ENCODE measurements around the gene OR2L8.

OR2L8 gene

DNA sequence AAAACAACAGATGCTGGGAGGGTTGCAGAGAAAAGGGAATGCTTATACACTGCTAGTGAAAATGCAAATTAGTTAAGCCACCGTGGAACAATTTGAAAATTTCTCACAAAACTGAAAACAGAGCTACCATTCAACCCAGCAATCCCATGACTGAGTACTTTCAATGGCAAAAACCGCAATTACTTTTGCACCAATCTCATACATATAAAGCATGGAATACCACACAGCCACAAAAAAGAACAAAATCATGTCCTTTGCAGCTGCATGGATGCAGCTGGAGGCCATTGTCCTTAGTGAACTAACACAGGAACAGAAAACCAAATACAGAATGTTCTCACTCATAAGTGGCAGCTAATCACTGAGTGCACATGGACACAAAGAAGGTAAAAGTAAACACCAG is 34.9 kb upstream of the OR2L8 start:
- WGBS (ENCODE audit: insufficient coverage): 94% methylated on average over 2 of the region's 2 CpGs

DNA sequence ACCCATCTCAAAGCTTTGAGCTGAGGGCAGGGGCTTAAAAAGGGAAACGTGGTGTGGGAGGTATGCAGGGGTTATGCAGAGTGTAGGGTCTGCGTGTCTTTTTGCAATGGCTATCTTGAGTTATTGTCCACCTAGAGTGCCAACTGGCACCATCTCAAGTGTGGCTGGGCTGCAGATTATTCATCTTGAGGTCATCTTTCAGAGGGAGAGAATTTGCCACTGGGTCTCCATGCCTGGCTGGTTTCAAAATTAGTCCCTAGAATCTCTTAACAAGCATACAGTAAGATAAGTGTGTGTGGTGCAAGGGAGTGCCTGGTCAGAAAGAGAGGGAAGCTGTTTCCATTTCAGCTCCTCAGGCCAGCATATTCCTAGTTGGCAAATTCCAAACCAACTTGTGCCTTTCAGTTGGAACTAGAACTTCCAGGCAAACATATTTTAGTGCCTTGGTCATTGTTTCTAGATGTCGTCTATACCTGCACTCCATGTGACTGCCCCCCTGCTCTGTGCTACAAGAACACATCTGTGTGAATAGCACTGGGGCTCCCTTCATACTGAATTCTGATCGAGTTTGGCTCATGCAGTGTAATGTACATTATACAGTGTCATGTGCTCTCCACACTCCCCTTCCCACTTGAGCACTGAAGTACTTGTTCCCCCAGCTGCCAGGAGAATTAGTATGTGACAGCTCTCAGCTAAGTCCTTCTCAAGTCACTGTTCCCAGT is 33.6 kb upstream of the OR2L8 start:
- Histone ChIP-seq H3K9me3 (ENCODE audit: control extremely low read depth in 1 of 5, control insufficient read depth in 4 of 5, insufficient read depth in 2 of 5, low read depth in 1 of 5, low read length in 4 of 5) (peaks cover 0 to 4% (median 0%) of the 10 kb centered on the region in 5 experiments), H3K4me1 (ENCODE audit: control extremely low read depth in 1 of 4, control insufficient read depth in 4 of 4, insufficient read depth in 4 of 4, low read length in 3 of 4) (peaks cover 0 to 24% (median 8%) of the 10 kb centered on the region in 4 experiments), H3K27me3 (replicated peaks in 2 of 5; ENCODE audit: control insufficient read depth in 4 of 5, insufficient read depth in 5 of 5, low read length in 4 of 5) (no peaks in the 10 kb centered on the region), H3K36me3 (ENCODE audit: control insufficient read depth in 4 of 4, insufficient read depth in 4 of 4, low read length in 3 of 4) (no peaks in the 10 kb centered on the region), H3K27ac (ENCODE audit: insufficient read depth in 1 of 2, low read depth in 1 of 2, low read length in 2 of 2, poor library complexity in 1 of 2, severe bottlenecking in 2 of 2) (no peak overlapping the region), H3K4me3 (ENCODE audit: control insufficient read depth in 1 of 7, extremely low read depth in 1 of 7, insufficient read depth in 4 of 7, low read depth in 2 of 7, low read length in 6 of 7) (peak overlapping the region in 2 of 7 experiments; percentile 5 to 8)
- DNase-seq: peak in 2 of 3 donors; percentile 28 to 38
- ChIA-PET POLR2A (no interaction called here), CTCF (interaction anchor here (1.4 to 3.6 kb wide), 5 partner anchors 8 to 233 kb away, joined by 3 to 13 read pairs (median 6); no protein-coding TSS in a partner anchor)
- WGBS (ENCODE audit: insufficient coverage): 46% methylated on average over 2 of the region's 4 CpGs

More for the DNA sequence above, 34.9 kb upstream of the OR2L8 start:
- Histone ChIP-seq H3K27me3 (replicated peaks in 2 of 5; ENCODE audit: control insufficient read depth in 4 of 5, insufficient read depth in 5 of 5, low read length in 4 of 5) (no peaks in the 10 kb centered on the region), H3K4me3 (ENCODE audit: control insufficient read depth in 1 of 7, extremely low read depth in 1 of 7, insufficient read depth in 4 of 7, low read depth in 2 of 7, low read length in 6 of 7) (no peak overlapping the region), H3K9me3 (ENCODE audit: control extremely low read depth in 1 of 5, control insufficient read depth in 4 of 5, insufficient read depth in 2 of 5, low read depth in 1 of 5, low read length in 4 of 5) (peaks cover 0 to 4% (median 0%) of the 10 kb centered on the region in 5 experiments), H3K36me3 (ENCODE audit: control insufficient read depth in 4 of 4, insufficient read depth in 4 of 4, low read length in 3 of 4) (no peaks in the 10 kb centered on the region), H3K4me1 (ENCODE audit: control extremely low read depth in 1 of 4, control insufficient read depth in 4 of 4, insufficient read depth in 4 of 4, low read length in 3 of 4) (peaks cover 0 to 28% (median 9%) of the 10 kb centered on the region in 4 experiments), H3K27ac (ENCODE audit: insufficient read depth in 1 of 2, low read depth in 1 of 2, low read length in 2 of 2, poor library complexity in 1 of 2, severe bottlenecking in 2 of 2) (no peak overlapping the region)
- CTCF ChIA-PET: interaction anchor here (0.7 to 1.9 kb wide), 9 partner anchors 11 to 540 kb away, joined by 3 to 7 read pairs (median 3); no protein-coding TSS in a partner anchor
- no peak for DNase-seq
- POLR2A ChIA-PET: interaction anchor here (0.6 kb wide), 1 partner anchor 422 kb away, joined by 3 read pairs; no protein-coding TSS in a partner anchor

DNA sequence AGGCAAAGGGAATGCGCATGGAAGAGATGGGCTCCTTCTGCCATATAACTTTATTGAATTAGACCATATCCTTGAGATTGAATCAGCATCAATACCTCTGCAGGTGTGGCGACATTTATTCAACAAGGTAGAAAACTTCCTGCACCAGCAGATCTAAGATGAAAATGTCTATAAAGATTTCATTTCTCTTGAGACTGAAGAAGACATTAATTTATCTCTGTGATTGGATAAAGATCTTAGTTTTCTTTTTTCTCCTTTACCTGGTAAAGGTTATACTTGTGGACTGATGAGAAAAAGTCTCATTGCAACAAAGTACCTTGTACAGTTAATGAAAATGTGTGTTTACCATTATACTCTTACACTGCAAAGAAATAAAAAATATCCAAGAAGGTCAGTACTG is 28.7 kb upstream of the OR2L8 start, which contains the start of gene OR2T8:
OR2T8 (plus strand) TSS at position 301 of the 400 bp plus-strand sequence. CDS start 766 bp downstream, outside the sequence.
- no peak within 1 kb of the TSS for H3K27ac ChIP-seq (ENCODE audit: insufficient read depth in 1 of 2, low read depth in 1 of 2, low read length in 2 of 2, poor library complexity in 1 of 2, severe bottlenecking in 2 of 2)
- ChIA-PET POLR2A (no interaction called here), CTCF (no interaction called here)
- no peak within 1 kb of the TSS for H3K4me3 ChIP-seq (ENCODE audit: control insufficient read depth in 1 of 7, extremely low read depth in 1 of 7, insufficient read depth in 4 of 7, low read depth in 2 of 7, low read length in 6 of 7)
- no peaks in the 10 kb centered on the region for H3K9me3 ChIP-seq (ENCODE audit: control extremely low read depth in 1 of 5, control insufficient read depth in 4 of 5, insufficient read depth in 2 of 5, low read depth in 1 of 5, low read length in 4 of 5)
- DNase-seq: no peak
- H3K36me3 ChIP-seq (ENCODE audit: control insufficient read depth in 4 of 4, insufficient read depth in 4 of 4, low read length in 3 of 4): peaks cover 0 to 2% (median 0%) of the 10 kb centered on the region in 4 experiments
- H3K4me1 ChIP-seq (ENCODE audit: control extremely low read depth in 1 of 4, control insufficient read depth in 4 of 4, insufficient read depth in 4 of 4, low read length in 3 of 4): peaks cover 0 to 13% (median 6%) of the 10 kb centered on the region in 4 experiments
- no peaks in the 10 kb centered on the region for H3K27me3 ChIP-seq (replicated peaks in 2 of 5; ENCODE audit: control insufficient read depth in 4 of 5, insufficient read depth in 5 of 5, low read length in 4 of 5)
- WGBS (ENCODE audit: insufficient coverage): no CpG with 5 or more reads among the region's 2 CpGs

DNA sequence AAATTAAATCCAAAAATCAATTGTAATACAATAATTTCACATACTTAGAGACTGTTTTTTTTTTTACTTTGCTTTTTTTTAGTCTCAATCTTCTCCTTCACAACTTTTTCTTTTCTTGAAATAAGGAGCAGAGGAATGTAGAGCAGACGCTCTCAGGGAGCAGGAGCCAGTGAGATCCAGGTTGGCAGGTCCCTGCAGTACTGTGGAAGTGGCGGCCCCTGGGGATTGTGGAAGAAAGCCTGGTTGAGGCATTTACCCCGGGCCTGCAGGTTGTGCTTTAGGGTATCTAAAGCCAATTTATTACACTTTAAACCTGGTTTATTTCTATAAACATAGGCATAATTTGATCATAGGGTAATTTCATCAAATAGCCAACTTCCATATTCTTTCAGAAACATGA is 24.7 kb upstream of the OR2L8 start:
- ChIA-PET CTCF (interaction anchor here (0.9 kb wide), 1 partner anchor 13 kb away, joined by 4 read pairs; no protein-coding TSS in a partner anchor), POLR2A (no interaction called here)
- DNase-seq: no peak

DNA sequence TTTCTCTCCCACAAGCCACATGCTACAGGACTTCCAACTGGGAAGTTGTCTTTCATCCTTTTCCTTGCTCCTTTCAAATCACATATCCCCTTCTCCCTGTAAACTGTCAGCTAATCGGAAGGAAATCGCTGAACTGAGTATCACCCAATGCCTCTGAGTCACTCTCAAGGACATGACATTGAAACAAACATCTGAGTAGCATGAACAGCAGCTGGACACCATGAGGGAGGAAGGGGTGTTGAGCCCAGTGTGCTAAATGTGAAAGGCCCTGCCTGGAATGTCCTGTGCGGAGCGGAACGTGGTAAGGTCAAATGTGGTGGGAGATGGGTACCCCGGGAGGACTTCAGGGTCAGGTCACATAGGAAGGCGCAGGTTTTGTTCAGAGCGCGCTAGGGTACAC is 23.8 kb upstream of the OR2L8 start, which contains the start of gene OR2AJ1:
OR2AJ1 (plus strand) TSS at position 22 of the 400 bp plus-strand sequence. CDS start 8,880 bp downstream, outside the sequence.
- no peak within 1 kb of the TSS for H3K27ac ChIP-seq (ENCODE audit: insufficient read depth in 1 of 2, low read depth in 1 of 2, low read length in 2 of 2, poor library complexity in 1 of 2, severe bottlenecking in 2 of 2)
- DNase-seq: no peak
- POLR2A ChIA-PET: no interaction called here
- H3K4me1 ChIP-seq (ENCODE audit: control extremely low read depth in 1 of 4, control insufficient read depth in 4 of 4, insufficient read depth in 4 of 4, low read length in 3 of 4): no peaks in the 10 kb centered on the region
- CTCF ChIA-PET: interaction anchor here (0.9 kb wide), 1 partner anchor 12 kb away, joined by 4 read pairs; no protein-coding TSS in a partner anchor
- H3K27me3 ChIP-seq (replicated peaks in 2 of 5; ENCODE audit: control insufficient read depth in 4 of 5, insufficient read depth in 5 of 5, low read length in 4 of 5): no peaks in the 10 kb centered on the region
- H3K9me3 ChIP-seq (ENCODE audit: control extremely low read depth in 1 of 5, control insufficient read depth in 4 of 5, insufficient read depth in 2 of 5, low read depth in 1 of 5, low read length in 4 of 5): no peaks in the 10 kb centered on the region
- H3K4me3 ChIP-seq (ENCODE audit: control insufficient read depth in 1 of 7, extremely low read depth in 1 of 7, insufficient read depth in 4 of 7, low read depth in 2 of 7, low read length in 6 of 7): no peak within 1 kb of the TSS
- 100% methylated on average over 9 of the region's 9 CpGs for WGBS (ENCODE audit: insufficient coverage)
- H3K36me3 ChIP-seq (ENCODE audit: control insufficient read depth in 4 of 4, insufficient read depth in 4 of 4, low read length in 3 of 4): peaks cover 0 to 2% (median 0%) of the 10 kb centered on the region in 4 experiments

More for the DNA sequence above, 24.7 kb upstream of the OR2L8 start:
- Histone ChIP-seq H3K4me3 (ENCODE audit: control insufficient read depth in 1 of 7, extremely low read depth in 1 of 7, insufficient read depth in 4 of 7, low read depth in 2 of 7, low read length in 6 of 7) (no peak overlapping the region), H3K36me3 (ENCODE audit: control insufficient read depth in 4 of 4, insufficient read depth in 4 of 4, low read length in 3 of 4) (peaks cover 0 to 2% (median 0%) of the 10 kb centered on the region in 4 experiments), H3K9me3 (ENCODE audit: control extremely low read depth in 1 of 5, control insufficient read depth in 4 of 5, insufficient read depth in 2 of 5, low read depth in 1 of 5, low read length in 4 of 5) (no peaks in the 10 kb centered on the region), H3K27ac (ENCODE audit: insufficient read depth in 1 of 2, low read depth in 1 of 2, low read length in 2 of 2, poor library complexity in 1 of 2, severe bottlenecking in 2 of 2) (no peak overlapping the region), H3K27me3 (replicated peaks in 2 of 5; ENCODE audit: control insufficient read depth in 4 of 5, insufficient read depth in 5 of 5, low read length in 4 of 5) (no peaks in the 10 kb centered on the region), H3K4me1 (ENCODE audit: control extremely low read depth in 1 of 4, control insufficient read depth in 4 of 4, insufficient read depth in 4 of 4, low read length in 3 of 4) (no peaks in the 10 kb centered on the region)
- 100% methylated on average over 1 of the region's 3 CpGs for WGBS (ENCODE audit: insufficient coverage)

DNA sequence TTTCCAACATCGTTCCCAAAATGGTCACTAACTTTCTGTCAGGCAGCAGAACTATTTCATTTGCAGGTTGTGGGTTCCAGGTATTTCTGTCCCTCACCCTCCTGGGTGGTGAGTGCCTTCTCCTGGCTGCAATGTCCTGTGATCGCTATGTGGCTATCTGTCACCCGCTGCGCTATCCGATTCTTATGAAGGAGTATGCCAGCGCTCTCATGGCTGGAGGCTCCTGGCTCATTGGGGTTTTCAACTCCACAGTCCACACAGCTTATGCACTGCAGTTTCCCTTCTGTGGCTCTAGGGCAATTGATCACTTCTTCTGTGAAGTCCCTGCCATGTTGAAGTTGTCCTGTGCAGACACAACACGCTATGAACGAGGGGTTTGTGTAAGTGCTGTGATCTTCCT is 14.7 kb upstream of the OR2L8 start:
- Histone ChIP-seq H3K9me3 (ENCODE audit: control extremely low read depth in 1 of 5, control insufficient read depth in 4 of 5, insufficient read depth in 2 of 5, low read depth in 1 of 5, low read length in 4 of 5) (peaks cover 0 to 3% (median 0%) of the 10 kb centered on the region in 5 experiments), H3K36me3 (ENCODE audit: control insufficient read depth in 4 of 4, insufficient read depth in 4 of 4, low read length in 3 of 4) (no peaks in the 10 kb centered on the region), H3K4me3 (ENCODE audit: control insufficient read depth in 1 of 7, extremely low read depth in 1 of 7, insufficient read depth in 4 of 7, low read depth in 2 of 7, low read length in 6 of 7) (no peak overlapping the region), H3K27me3 (replicated peaks in 2 of 5; ENCODE audit: control insufficient read depth in 4 of 5, insufficient read depth in 5 of 5, low read length in 4 of 5) (no peaks in the 10 kb centered on the region), H3K27ac (ENCODE audit: insufficient read depth in 1 of 2, low read depth in 1 of 2, low read length in 2 of 2, poor library complexity in 1 of 2, severe bottlenecking in 2 of 2) (no peak overlapping the region), H3K4me1 (ENCODE audit: control extremely low read depth in 1 of 4, control insufficient read depth in 4 of 4, insufficient read depth in 4 of 4, low read length in 3 of 4) (peaks cover 0 to 4% (median 1%) of the 10 kb centered on the region in 4 experiments)
- ChIA-PET POLR2A (interaction anchor here (0.6 kb wide), 1 partner anchor 447 kb away, joined by 4 read pairs; no protein-coding TSS in a partner anchor), CTCF (no interaction called here)
- WGBS (ENCODE audit: insufficient coverage): 97% methylated on average over 5 of the region's 8 CpGs
- no peak for DNase-seq

DNA sequence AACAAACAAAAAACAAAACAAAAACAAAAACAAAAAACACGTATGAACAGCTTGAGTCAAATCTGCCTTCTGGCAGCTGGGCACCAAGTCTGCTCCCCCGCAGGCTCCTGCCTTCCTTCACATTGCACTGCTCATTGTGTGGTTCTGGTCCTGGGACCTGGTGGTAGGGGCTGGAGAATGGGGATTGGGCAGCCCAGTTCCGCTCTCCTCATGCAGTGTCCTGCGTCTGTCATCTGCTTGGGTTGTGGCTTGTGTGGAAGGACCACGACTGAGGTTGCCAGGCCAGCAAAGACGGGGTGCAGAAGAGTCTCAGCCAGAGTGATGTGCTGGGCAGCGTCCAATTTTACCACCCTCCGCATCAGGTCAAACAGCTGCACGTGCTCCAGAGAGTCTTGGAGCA is 12.9 kb upstream of the OR2L8 start:
- no peaks in the 10 kb centered on the region for H3K27me3 ChIP-seq (replicated peaks in 2 of 5; ENCODE audit: control insufficient read depth in 4 of 5, insufficient read depth in 5 of 5, low read length in 4 of 5)

More for the DNA sequence above, 12.9 kb upstream of the OR2L8 start:
- H3K4me3 ChIP-seq (ENCODE audit: control insufficient read depth in 1 of 7, extremely low read depth in 1 of 7, insufficient read depth in 4 of 7, low read depth in 2 of 7, low read length in 6 of 7): no peak overlapping the region
- H3K9me3 ChIP-seq (ENCODE audit: control extremely low read depth in 1 of 5, control insufficient read depth in 4 of 5, insufficient read depth in 2 of 5, low read depth in 1 of 5, low read length in 4 of 5): peaks cover 0 to 3% (median 0%) of the 10 kb centered on the region in 5 experiments
- no peak overlapping the region for H3K27ac ChIP-seq (ENCODE audit: insufficient read depth in 1 of 2, low read depth in 1 of 2, low read length in 2 of 2, poor library complexity in 1 of 2, severe bottlenecking in 2 of 2)
- CTCF ChIA-PET: interaction anchor here (0.6 to 2.1 kb wide), 5 partner anchors 11 to 51 kb away, joined by 3 to 7 read pairs (median 4); partner anchors contain the start of gene OR2AJ1
- no peak for DNase-seq
- POLR2A ChIA-PET: no interaction called here
- 97% methylated on average over 8 of the region's 9 CpGs for WGBS (ENCODE audit: insufficient coverage)
- H3K36me3 ChIP-seq (ENCODE audit: control insufficient read depth in 4 of 4, insufficient read depth in 4 of 4, low read length in 3 of 4): no peaks in the 10 kb centered on the region
- peaks cover 0 to 7% (median 2%) of the 10 kb centered on the region in 4 experiments for H3K4me1 ChIP-seq (ENCODE audit: control extremely low read depth in 1 of 4, control insufficient read depth in 4 of 4, insufficient read depth in 4 of 4, low read length in 3 of 4)
